DOHH2 (cell line): ENCODE measurements around the gene EMID1.

Experiments
- H3F3A ChIP-seq: fragments of 200-600 bp; sonication (generic), shearing (Covaris generic); 2 replicates; pipeline ENCODE4 v1.6.0; 2016; ENCODE audit warnings: antibody characterized with exemption, mild to moderate bottlenecking; ENCODE audit not compliant: control insufficient read depth, insufficient read depth
- H3K27ac ChIP-seq: fragments of 200-600 bp; sonication (generic); 2 replicates; pipeline ENCODE4 v1.5.1; 2014; ENCODE audit warnings: low read depth, mild to moderate bottlenecking, low read length, moderate library complexity
- H3K27me3 ChIP-seq: fragments of 200-600 bp; sonication (generic); 2 replicates; pipeline ENCODE4 v1.6.1; 2014; ENCODE audit warnings: mild to moderate bottlenecking, low read length, mixed read lengths; ENCODE audit not compliant: control insufficient read depth
- H3K36me3 ChIP-seq: fragments of 200-600 bp; sonication (generic); 2 replicates; pipeline ENCODE4 v1.6.1; 2014; ENCODE audit warnings: mild to moderate bottlenecking, low read length, moderate library complexity, mixed read lengths; ENCODE audit not compliant: control insufficient read depth
- H3K4me1 ChIP-seq: fragments of 200-600 bp; sonication (generic); 2 replicates; pipeline ENCODE4 v1.6.1; 2014; ENCODE audit warnings: mild to moderate bottlenecking, low read length, mixed read lengths; ENCODE audit not compliant: control insufficient read depth
- H3K4me2 ChIP-seq: fragments of 200-600 bp; sonication (generic); 2 replicates; pipeline ENCODE4 v1.6.0; 2014; ENCODE audit warnings: mild to moderate bottlenecking, low read length, moderate library complexity
- H3K4me3 ChIP-seq: fragments of 200-600 bp; sonication (generic); 2 replicates; pipeline ENCODE4 v1.5.1; 2014; ENCODE audit warnings: mild to moderate bottlenecking, low read length, mixed read lengths
- H3K79me2 ChIP-seq: fragments of 200-600 bp; sonication (generic); 2 replicates; pipeline ENCODE4 v1.6.1; 2014; ENCODE audit warnings: mild to moderate bottlenecking, low read length, mixed read lengths; ENCODE audit not compliant: control insufficient read depth
- H3K9me2 ChIP-seq: fragments of 200-600 bp; sonication (generic); replicated peaks from 2 replicates; pipeline ENCODE4 v1.6.1; 2014; ENCODE audit warnings: mild to moderate bottlenecking, low read length, mixed read lengths; ENCODE audit not compliant: control insufficient read depth
- H3K9me3 ChIP-seq: fragments of 200-600 bp; sonication (generic); 2 replicates; pipeline ENCODE4 v1.6.1; 2014; ENCODE audit warnings: antibody characterized with exemption, low read length, mixed read lengths; ENCODE audit not compliant: control insufficient read depth, insufficient read depth
- H4K20me1 ChIP-seq: fragments of 200-600 bp; sonication (generic); 2 replicates; pipeline ENCODE4 v1.6.0; 2014; ENCODE audit warnings: low read depth, mild to moderate bottlenecking, antibody characterized with exemption, low read length, moderate library complexity; ENCODE audit not compliant: control insufficient read depth, insufficient read depth
- CTCF ChIP-seq: fragments of 200-600 bp; sonication (generic); IDR thresholded peaks from one replicate; pipeline ENCODE4 v1.5.1; 2014; ENCODE audit warnings: antibody characterized with exemption, mild to moderate bottlenecking, low read depth, low read length; ENCODE audit not compliant: poor library complexity, severe bottlenecking
- EZH2phosphoT487 ChIP-seq: fragments of 200-600 bp; sonication (generic); IDR thresholded peaks from 2 replicates; pipeline ENCODE4 v1.6.1; 2017; ENCODE audit warnings: borderline replicate concordance, mild to moderate bottlenecking, antibody characterized with exemption, low read length, moderate library complexity, mixed read lengths

The EMID1 gene

GRCh38 chr22:29184849-29185490 is 20.7 kb upstream of the EMID1 start:
- no peaks in the 10 kb centered on the region for H3K9me3 ChIP-seq
- H3K4me3 ChIP-seq, result no peak overlapping the region
- H3K4me2 ChIP-seq, result no peak overlapping the region
- no peaks in the 10 kb centered on the region for H3K4me1 ChIP-seq
- no peaks in the 10 kb centered on the region for H3K9me2 ChIP-seq
- no peaks in the 10 kb centered on the region for H3K27me3 ChIP-seq
- H4K20me1 ChIP-seq, result no peaks in the 10 kb centered on the region
- TF ChIP-seq EZH2phosphoT487 (no peak), CTCF (no peak)
- no peak overlapping the region for H3K27ac ChIP-seq
- no peaks in the 10 kb centered on the region for H3K79me2 ChIP-seq
- H3F3A ChIP-seq, result no peaks in the 10 kb centered on the region
- H3K36me3 ChIP-seq, result no peaks in the 10 kb centered on the region

- no peak overlapping the region for H3K4me2 ChIP-seq
- no peaks in the 10 kb centered on the region for H3K27me3 ChIP-seq
- no peaks in the 10 kb centered on the region for H3F3A ChIP-seq
- no peaks in the 10 kb centered on the region for H3K9me2 ChIP-seq
- no peaks in the 10 kb centered on the region for H3K79me2 ChIP-seq
- TF ChIP-seq EZH2phosphoT487, result no peak
- TF ChIP-seq CTCF, result no peak
- H3K9me3 ChIP-seq, result no peaks in the 10 kb centered on the region
- no peak overlapping the region for H3K27ac ChIP-seq
- no peaks in the 10 kb centered on the region for H3K4me1 ChIP-seq
- H3K36me3 ChIP-seq, result no peaks in the 10 kb centered on the region
- no peaks in the 10 kb centered on the region for H4K20me1 ChIP-seq
- H3K4me3 ChIP-seq, result no peak overlapping the region
These were observed 19.4 kb upstream of the EMID1 start for GRCh38 chr22:29186302-29186701.

- H3K36me3 ChIP-seq, result no peaks in the 10 kb centered on the region
- H4K20me1 ChIP-seq, result no peaks in the 10 kb centered on the region
- no peaks in the 10 kb centered on the region for H3K9me3 ChIP-seq
- H3K9me2 ChIP-seq, result no peaks in the 10 kb centered on the region
- no peak overlapping the region for H3K4me2 ChIP-seq
- no peaks in the 10 kb centered on the region for H3K4me1 ChIP-seq
- no peaks in the 10 kb centered on the region for H3F3A ChIP-seq
- H3K27me3 ChIP-seq, result no peaks in the 10 kb centered on the region
- no peak overlapping the region for H3K4me3 ChIP-seq
- TF ChIP-seq CTCF (no peak), EZH2phosphoT487 (no peak)
- H3K79me2 ChIP-seq, result no peaks in the 10 kb centered on the region
- no peak overlapping the region for H3K27ac ChIP-seq
These were observed 17.9 kb upstream of the EMID1 start for GRCh38 chr22:29187831-29188230.

DNA sequence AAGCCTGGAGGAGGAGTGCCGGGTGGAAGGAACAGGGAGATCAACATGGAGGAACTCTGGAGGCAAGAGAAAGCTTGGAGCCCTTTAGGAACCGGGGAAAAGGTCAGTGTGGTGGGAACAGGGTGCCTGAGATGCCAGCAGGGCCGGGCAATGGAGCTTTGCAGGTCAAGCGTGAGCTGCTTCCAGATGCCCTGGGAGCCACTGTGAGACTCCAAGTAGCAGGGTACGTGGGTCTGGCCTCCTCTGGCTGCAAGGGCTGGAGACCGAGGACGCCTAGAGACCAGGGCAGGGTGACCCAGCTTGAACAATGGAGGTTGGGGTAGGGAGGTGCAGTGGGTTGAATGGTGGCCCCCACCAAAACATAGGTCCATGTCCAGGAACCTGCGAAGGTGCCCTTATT is 15.6 kb upstream of the EMID1 start:
- no peak overlapping the region for H3K27ac ChIP-seq
- no peaks in the 10 kb centered on the region for H3F3A ChIP-seq
- no peaks in the 10 kb centered on the region for H3K9me2 ChIP-seq
- no peaks in the 10 kb centered on the region for H3K36me3 ChIP-seq
- H4K20me1 ChIP-seq, result no peaks in the 10 kb centered on the region
- TF ChIP-seq CTCF, result no peak
- TF ChIP-seq EZH2phosphoT487, result no peak
- H3K9me3 ChIP-seq, result peaks cover 4% of the 10 kb centered on the region
- no peaks in the 10 kb centered on the region for H3K4me1 ChIP-seq
- no peak overlapping the region for H3K4me3 ChIP-seq
- H3K4me2 ChIP-seq, result no peak overlapping the region
- H3K27me3 ChIP-seq, result no peaks in the 10 kb centered on the region
- no peaks in the 10 kb centered on the region for H3K79me2 ChIP-seq
